ENCODE results near the gene NT5DC3. TPM values are rescaled to one million over a fixed set of nuclear protein-coding genes. Genes with fewer than 3 reads are reported as not detected.

Gene NT5DC3
- total RNA-seq, 2 donors from 2014 or later: 36.0 to 62.4 TPM

DNA sequence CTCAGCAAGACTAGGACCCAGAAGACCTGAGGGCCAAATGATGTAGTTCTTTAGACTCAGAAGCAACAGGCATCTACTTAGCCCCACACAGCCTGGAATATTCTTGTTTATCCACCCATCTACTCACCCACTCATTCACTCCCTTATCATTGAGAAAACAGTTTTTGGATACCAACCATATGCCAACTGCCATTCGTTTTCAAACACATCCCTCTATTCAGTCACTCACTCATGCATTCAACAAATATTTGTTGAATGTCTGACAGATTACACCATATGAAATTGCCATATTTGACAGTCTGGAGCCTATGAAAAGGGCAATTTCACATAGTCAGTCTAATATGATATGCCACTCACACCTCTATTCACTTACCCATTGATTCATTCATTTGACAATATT, 103.2 kb downstream of the NT5DC3 start:
- no peak overlapping the region for H3K4me3 ChIP-seq

GRCh38 chr12:103736572-103736971, 104.5 kb downstream of the NT5DC3 start:
- H3K36me3 ChIP-seq: no peaks in the 10 kb centered on the region

More for the DNA sequence above, 103.2 kb downstream of the NT5DC3 start:
- ATAC-seq (ENCODE audit: insufficient number of reproducible peaks, low FRiP score, low read depth): no peak
- Histone ChIP-seq H3K4me1 (ENCODE audit: control insufficient read depth in 1 of 2, low read depth in 2 of 2) (no peaks in the 10 kb centered on the region), H3K27ac (no peak overlapping the region), H3K36me3 (no peaks in the 10 kb centered on the region), H3K9me3 (no peaks in the 10 kb centered on the region), H3K27me3 (replicated peaks; ENCODE audit: insufficient read depth) (no peaks in the 10 kb centered on the region)
- DNase-seq (ENCODE audit: low spot score): no peak
- TF ChIP-seq, protein P1, sequence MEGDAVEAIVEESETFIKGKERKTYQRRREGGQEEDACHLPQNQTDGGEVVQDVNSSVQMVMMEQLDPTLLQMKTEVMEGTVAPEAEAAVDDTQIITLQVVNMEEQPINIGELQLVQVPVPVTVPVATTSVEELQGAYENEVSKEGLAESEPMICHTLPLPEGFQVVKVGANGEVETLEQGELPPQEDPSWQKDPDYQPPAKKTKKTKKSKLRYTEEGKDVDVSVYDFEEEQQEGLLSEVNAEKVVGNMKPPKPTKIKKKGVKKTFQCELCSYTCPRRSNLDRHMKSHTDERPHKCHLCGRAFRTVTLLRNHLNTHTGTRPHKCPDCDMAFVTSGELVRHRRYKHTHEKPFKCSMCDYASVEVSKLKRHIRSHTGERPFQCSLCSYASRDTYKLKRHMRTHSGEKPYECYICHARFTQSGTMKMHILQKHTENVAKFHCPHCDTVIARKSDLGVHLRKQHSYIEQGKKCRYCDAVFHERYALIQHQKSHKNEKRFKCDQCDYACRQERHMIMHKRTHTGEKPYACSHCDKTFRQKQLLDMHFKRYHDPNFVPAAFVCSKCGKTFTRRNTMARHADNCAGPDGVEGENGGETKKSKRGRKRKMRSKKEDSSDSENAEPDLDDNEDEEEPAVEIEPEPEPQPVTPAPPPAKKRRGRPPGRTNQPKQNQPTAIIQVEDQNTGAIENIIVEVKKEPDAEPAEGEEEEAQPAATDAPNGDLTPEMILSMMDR (IDR thresholded peaks at IDR 0.05): no peak

DNA sequence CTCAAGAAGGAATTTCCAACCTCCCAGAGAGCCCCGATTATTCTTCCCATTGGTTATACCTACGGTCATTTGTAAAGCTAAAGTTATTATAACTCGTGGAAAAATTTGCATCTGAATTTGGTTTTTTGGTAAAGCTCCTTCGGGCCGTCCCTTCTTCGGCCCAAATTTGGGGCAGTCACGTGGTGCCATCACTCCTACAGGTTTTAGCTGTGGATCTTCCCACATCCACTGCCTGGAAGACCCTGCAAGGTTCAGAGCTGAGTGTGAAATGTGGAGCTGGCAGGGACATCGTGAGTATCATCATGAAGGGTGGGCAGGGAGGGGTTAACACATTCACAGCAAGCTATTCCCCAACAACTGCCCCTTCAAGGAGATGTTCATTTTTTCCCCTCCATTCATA, 105.7 kb downstream of the NT5DC3 start:
- peaks cover 8% of the 10 kb centered on the region for H3K9me3 ChIP-seq
- H3K27ac ChIP-seq: no peak overlapping the region
- TF ChIP-seq, protein P1 (IDR thresholded peaks at IDR 0.05): no peak
- H3K4me1 ChIP-seq (ENCODE audit: control insufficient read depth in 1 of 2, low read depth in 2 of 2): no peaks in the 10 kb centered on the region
- no peaks in the 10 kb centered on the region for H3K27me3 ChIP-seq (replicated peaks; ENCODE audit: insufficient read depth)
- no peak overlapping the region for H3K4me3 ChIP-seq
- no peaks in the 10 kb centered on the region for H3K36me3 ChIP-seq
- DNase-seq (ENCODE audit: low spot score) (no peak), ATAC-seq (ENCODE audit: insufficient number of reproducible peaks, low FRiP score, low read depth) (no peak)

More at GRCh38 chr12:103736572-103736971, 104.5 kb downstream of the NT5DC3 start:
- Histone ChIP-seq H3K27me3 (replicated peaks; ENCODE audit: insufficient read depth) (no peaks in the 10 kb centered on the region), H3K4me1 (ENCODE audit: control insufficient read depth in 1 of 2, low read depth in 2 of 2) (no peaks in the 10 kb centered on the region), H3K9me3 (no peaks in the 10 kb centered on the region), H3K4me3 (no peak overlapping the region), H3K27ac (no peak overlapping the region)
- no peak for ATAC-seq (ENCODE audit: insufficient number of reproducible peaks, low FRiP score, low read depth)
- no peak for DNase-seq (ENCODE audit: low spot score)
- TF ChIP-seq, protein P1 (IDR thresholded peaks at IDR 0.05): no peak

- Histone ChIP-seq H3K4me1 (ENCODE audit: control insufficient read depth in 1 of 2, low read depth in 2 of 2) (no peaks in the 10 kb centered on the region), H3K27ac (no peak overlapping the region), H3K27me3 (replicated peaks; ENCODE audit: insufficient read depth) (no peaks in the 10 kb centered on the region), H3K9me3 (peaks cover 8% of the 10 kb centered on the region), H3K36me3 (no peaks in the 10 kb centered on the region), H3K4me3 (no peak overlapping the region)
- DNase-seq (ENCODE audit: low spot score): no peak
- ATAC-seq (ENCODE audit: insufficient number of reproducible peaks, low FRiP score, low read depth): no peak
- TF ChIP-seq, protein P1 (IDR thresholded peaks at IDR 0.05): no peak
These were observed 106.2 kb downstream of the NT5DC3 start for GRCh38 chr12:103734863-103735262.

DNA sequence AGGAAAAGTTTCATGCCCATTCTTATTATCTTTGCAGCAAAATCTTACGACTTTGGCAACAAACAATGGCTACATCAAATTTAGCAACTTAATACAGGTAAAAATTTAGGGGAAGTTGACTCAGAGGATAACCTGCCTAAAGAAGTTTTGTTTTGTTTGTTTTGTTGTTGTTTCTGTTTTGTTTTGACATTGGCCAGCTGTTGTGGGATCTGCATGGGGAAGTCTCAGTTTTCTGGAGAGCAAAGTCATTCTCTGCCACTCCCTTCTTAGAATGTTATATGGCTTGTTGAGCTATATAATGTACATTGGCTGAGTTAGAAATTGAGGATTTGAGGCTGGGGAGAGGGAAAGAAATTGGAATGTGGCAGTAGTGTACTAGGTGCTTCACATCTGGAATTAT, 109.5 kb downstream of the NT5DC3 start:
- DNase-seq (ENCODE audit: low spot score) (no peak), ATAC-seq (ENCODE audit: insufficient number of reproducible peaks, low FRiP score, low read depth) (no peak)
- H3K4me3 ChIP-seq: no peak overlapping the region
- no peaks in the 10 kb centered on the region for H3K27me3 ChIP-seq (replicated peaks; ENCODE audit: insufficient read depth)
- TF ChIP-seq, protein P1 (IDR thresholded peaks at IDR 0.05): no peak
- H3K36me3 ChIP-seq: no peaks in the 10 kb centered on the region
- H3K9me3 ChIP-seq: peaks cover 8% of the 10 kb centered on the region
- no peak overlapping the region for H3K27ac ChIP-seq
- H3K4me1 ChIP-seq (ENCODE audit: control insufficient read depth in 1 of 2, low read depth in 2 of 2): no peaks in the 10 kb centered on the region
